ENCODE results near the gene ZNF467.

The ZNF467 gene

DNA sequence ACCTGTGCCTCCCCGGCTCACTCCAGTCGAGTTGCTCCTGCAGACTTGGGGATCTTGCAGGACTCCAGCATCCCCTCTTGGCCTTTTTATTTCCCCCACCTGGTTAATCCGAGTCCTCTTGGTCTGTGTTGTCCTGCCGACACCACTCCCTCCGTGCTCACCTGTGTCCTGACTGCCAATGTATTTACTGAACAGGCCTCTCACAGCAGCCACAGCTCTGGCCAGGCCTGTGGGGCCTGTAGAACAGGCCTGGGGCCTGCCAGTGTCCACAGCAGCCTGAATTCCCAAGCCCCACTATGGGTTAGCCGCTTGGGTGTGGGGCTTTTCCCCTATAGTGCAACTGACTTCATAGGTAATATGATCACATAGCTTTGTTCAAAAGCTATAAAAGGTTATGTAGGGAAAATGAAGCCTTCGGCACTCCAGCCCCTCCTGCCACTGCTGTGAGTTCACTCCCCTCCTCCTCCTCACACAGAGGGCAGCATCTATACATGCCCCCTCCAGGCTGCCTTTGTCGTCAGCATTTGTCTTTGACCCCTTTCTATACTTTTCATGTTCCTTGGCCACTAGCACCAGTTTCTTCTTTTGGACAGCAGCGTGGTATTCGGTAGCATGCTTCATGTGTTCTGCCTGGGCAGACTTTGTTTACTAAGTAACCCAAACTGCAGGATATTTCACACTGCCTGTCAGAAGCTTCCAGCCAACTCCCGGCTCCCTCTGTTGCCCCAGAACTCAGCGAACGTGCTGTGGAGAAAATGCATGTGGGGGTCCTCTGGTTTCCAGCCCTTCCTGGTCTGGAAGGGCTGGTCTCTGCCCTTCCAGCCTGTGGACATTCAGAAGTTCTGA is 46.1 kb downstream of the ZNF467 start:
- no peak for DNase-seq (ENCODE audit: low read depth)

DNA sequence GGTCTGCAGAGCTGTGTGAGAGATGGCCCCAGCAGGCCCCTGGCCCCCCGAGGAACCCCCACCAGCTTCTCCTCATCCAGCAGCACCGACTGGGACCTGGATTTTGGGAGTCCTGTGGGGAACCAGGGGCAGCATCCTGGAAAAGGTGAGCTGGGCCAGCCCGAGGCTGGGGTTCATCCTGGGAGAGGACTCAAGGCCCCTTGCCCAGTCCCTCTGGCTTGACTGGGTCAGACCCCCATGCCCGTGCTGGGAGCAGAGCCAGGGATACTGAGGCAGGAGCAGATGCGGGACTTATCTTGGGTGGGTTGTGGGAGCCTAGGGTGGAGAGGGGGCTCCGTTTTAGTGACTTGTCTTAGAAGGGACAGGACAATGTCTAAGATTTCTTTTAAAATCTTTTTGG is 47.5 kb downstream of the ZNF467 start:
- no peak for DNase-seq (ENCODE audit: low read depth)

DNA sequence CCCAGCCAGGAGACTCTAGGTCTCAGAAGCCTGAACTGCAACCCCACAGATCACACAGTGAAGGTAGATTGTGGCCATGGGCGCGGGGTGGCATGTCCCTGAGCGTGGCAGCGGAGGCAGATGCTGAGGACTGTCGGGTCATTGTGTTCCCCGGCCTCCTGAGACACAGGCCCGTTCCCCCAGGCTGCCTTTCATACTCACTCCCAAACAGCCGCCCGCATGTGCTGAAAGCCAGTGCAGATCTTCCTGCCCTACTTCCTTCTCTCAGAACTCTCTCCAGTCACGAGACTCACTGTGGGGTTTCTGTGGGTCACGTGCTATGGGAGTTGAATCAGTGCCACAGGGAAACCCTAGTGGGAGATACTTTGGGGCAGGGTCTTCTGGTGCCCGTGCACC is 48.0 kb downstream of the ZNF467 start:
- no peak for DNase-seq (ENCODE audit: low read depth)

DNA sequence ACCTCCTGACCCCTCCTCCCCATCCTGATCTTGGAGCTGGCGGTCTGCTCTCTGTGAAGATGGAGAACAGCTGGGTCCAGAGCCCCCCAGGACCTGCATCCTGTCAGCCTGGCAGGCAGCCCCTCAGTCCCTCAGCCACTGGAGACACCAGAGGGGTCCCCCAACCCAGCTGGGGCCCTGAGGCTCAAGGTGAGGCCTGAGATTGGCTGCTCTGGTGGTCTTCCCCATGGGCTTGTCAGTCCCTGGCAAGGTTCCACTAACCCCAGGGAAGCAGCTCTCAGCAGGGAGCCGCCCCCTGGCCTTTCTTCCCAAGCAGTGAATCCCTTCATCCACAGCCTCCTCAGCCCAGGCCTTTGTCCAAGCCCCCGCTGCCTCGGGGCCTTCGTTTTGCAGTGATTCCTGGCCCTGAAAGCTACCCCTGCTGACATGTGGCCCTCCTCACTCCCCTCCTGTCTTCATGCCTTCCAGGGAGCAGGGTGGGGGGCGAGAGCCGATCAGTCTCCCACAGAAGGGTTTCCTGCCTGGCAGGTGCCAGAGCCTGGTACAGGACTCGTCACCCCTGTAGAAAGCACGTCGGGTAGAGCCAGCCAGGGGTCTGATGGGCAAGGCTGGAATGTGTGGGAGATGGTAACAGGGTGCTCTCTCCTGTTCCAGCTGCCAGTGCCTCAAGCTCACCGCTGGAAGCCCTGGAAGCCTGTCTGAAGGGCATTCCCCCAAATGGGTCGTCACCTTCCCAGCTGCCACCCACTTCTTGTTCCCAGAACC is 48.5 kb downstream of the ZNF467 start:
- no peak for DNase-seq (ENCODE audit: low read depth)

DNA sequence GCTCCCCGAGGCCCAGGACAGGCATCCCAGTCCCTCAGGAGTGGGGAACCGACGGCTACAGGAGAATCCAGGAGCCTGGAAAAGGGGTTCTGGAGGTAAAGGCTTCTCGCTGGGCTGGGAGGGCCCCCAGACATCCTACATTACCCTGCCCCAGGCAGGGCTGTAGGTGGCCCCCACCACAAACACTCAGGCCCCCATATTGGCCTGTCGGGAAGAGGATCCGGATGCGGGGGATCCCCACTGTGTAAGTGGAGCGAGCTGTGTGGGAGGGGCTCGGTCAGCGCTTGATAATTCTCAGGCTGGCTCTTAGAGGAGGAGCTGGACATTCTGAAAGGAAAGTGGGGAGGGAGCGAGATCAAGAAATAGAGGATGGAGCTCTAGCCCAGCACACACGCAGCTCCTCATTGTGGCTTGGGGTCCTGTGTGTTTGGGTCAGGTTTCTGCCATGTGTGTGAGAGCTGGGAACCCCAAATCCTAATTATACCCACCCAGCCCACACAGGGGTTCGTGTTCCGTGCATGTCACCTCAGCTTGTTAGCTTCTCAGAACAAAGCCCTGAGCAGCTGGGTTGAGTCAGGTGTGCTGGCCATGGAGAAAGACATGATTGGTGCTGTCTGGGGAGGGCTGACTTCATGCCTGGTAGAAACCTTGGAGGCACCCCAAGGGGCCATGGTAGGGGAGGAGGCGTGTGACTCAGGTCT is 49.4 kb downstream of the ZNF467 start:
- no peak for DNase-seq (ENCODE audit: low read depth)

DNA sequence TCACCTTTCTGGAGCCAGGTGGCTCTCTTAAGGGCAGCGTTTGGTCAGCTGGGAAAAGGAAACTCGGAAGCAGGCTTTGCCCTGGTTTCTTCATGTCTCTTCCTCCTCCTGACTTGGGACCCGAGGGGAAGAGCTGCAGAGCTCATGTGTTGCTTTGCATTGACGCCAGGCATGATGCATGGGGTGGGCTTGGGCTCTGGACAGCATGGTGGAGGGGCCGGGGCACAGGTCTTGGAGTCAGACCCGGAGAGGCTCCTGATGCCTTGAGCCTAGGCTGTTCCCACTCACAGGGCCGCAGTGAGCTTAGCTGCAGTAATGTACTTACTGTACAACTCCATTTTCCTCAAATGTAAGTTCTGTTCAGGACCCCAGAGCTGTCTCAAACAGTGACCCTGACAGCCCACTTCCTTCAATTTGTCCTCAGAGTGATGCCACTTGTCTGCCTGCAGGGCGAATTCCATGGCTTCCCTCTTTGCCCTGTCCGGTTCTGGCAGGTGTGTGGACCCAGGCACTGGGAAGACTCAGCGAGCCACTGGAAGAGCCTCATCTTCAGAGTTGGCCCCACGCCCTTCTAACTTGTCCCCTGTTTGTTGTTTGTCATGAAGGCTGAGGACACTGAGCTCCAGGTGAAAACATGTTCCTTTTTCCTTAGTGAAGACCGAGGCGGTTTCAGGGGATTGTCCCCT is 50.2 kb downstream of the ZNF467 start:
- no peak for DNase-seq (ENCODE audit: low read depth)

DNA sequence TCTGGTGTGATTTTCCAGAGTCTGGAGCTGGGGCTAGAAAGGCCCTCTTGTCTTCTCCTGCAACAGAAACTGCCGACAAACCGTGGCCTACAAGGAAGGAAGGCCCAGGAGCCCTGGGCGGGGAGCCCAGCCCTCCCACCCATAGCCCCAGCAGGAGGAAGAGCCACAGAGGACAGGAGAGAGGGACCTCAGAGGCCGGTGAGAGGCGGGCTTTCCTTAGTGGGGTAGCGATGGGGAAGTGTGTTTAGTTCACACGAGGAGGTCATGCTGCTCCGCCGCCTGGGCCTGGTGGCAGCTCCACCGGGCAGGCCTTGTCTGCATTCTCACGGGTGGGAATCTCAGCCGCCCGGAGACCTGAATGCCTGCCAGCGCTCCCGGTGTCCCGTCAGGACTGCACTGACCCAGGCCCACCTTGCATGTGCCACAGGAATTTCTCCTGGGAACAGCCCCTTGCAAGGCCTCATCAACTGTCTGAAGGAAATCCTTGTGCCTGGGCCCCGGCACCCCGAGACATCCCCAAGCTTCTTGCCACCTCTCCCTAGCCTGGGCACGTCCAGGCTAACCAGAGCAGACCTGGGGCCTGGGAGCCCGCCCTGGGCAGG is 50.9 kb downstream of the ZNF467 start:
- DNase-seq (ENCODE audit: low read depth), result no peak

DNA sequence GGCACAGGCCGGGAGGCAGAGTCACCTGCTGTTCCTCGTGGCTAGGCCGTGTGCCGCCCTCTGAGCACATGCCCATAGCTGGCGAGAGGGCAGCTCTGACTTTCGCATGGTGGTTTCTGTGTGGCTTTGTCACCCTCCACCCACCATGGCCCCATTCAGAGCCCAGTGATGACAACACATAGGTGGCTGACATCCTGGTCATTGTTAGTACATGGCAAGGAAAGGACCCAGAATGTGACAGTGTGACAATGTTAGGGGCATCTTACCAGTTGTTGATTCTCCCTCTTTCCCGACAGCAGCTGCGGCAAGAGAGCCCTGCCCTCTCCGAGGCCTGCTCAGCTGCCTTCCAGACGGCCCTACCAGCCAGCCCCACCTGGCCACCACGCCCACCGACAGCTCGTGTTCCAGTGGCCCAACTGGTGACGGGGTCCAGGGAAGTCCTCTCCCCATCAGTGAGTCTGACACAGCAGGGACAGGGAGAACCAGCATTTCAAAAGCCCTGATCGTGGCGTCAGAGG is 52.2 kb downstream of the ZNF467 start:
- no peak for DNase-seq (ENCODE audit: low read depth)

DNA sequence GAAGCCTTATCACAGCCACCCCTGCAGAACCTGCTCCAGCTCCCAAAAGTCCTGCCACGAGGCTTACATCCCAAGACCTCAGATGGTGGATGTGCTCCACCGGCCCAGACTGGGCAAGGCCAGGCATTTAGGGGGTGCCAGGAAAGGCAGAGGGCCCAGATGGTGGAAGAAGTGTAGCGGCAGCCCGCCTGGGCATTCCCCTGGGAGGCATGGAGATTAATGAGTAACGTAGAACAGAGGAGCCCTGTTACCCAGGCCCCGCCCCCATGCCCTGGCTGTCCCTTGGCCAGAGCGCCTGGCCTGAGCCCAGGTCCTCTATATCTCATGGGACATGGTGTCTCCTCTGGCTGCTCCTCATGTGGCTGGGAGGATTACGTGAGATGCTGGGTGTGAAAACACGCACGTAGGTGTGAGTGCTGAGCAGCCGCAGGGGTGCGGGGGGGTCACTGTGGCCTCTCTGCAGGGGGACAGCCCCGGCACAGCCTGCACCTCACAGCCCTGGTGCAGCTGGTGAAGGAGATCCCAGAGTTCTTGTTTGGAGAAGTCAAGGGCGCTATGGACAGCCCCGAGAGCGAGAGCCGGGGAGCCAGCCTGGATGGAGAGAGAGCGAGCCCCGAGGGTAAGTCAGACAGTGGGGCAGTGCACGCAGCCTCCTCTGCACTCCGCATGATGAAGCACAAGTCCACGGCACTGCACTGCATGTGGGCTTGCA is 52.9 kb downstream of the ZNF467 start:
- no peak for DNase-seq (ENCODE audit: low read depth)

DNA sequence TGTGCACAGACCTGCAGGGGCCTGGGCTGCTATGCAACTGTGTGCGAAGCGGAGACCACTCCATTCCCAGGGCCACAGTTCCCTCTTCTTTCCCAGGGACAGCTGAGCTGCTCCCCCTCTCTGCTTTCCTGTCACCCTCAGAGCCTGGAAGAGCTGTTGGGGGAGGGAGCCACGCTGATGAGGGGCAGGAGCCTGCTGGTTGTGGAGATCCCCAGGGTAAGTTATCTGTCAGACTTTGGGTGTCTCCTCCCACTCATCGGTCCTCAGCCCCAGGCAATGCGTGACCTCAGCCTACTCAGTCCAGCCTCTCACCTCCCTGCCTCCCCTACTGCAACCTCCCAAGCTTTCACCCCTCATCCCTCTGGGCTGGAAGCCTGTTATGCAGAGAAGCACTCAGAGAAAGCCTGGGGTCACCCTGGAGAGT is 53.5 kb downstream of the ZNF467 start:
- DNase-seq (ENCODE audit: low read depth), result no peak

DNA sequence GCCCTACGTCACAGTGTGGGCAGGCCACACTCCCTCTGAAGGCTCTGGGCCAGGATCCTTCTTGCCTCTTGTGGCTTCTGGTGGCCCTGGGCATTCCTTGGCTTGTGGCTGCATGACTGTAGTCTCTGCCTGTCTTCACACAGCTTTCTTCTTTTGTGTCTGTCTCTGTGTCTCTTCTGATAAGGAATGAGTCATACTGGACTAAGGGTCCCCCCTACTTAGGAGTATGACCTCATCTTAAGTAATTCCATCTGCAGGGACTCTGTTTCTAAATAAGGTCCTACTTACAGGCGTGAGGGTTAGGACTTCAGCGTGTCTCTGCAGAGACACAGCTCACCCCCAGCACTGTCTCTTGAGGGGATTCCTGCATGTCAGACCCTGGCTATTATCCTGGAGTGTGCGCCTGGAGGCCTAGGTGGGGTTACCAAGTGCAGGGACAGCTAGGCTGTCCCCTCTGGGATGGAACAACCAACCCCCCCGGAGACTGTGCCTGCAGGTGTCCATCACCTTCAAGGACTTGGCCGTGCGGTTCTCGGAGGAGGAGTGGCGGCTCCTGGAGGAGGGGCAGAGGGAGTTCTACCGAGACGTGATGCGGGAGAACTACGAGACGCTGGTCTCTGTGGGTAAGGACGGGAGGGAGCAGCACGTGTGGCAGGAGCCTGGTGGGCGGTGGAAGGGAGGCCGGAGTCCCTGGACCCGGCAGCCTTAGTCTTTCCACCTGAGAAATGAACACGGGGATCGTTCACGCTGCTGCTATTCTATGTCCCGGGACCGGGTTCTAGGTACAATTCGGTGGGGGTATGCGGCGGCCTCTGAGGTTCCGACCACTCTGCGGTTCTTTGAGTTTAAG is 54.1 kb downstream of the ZNF467 start:
- no peak for DNase-seq (ENCODE audit: low read depth)

DNA sequence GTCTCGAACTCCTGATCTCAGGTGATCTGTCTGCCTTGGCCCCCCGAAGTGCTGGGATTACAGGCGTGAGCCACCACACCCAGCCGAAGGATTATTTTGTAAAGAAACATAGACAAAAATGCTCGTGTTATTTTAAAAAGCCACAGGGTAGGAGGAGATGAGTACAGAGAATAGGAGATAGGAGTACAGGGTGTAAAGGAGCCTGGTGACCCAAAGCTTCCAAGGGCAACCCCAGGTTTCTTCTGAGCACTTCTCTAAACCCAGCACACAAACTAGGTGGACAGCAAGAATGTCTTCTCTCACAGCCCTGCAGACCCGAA is 54.7 kb downstream of the ZNF467 start:
- no peak for DNase-seq (ENCODE audit: low read depth)

DNA sequence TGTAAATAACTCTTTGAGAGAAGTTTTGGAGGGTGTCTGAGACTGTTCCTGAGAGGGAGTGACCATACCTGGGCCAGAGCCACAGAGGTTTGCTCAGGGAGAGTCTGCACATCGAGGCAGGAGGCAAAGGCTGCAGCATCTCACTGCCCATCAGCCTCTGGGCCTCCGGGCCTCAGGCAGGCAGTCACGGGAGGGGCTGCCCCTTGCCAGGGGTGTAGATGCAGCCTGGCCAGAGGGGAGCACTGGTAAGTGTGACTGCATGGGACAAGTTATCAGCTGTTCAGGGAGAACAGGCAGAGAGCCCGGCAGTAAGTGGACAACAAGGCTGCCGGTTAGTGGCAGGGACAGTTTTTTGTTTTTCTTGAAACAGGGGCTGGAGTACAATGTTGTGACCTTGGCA is 55.9 kb downstream of the ZNF467 start:
- DNase-seq (ENCODE audit: low read depth), result no peak

DNA sequence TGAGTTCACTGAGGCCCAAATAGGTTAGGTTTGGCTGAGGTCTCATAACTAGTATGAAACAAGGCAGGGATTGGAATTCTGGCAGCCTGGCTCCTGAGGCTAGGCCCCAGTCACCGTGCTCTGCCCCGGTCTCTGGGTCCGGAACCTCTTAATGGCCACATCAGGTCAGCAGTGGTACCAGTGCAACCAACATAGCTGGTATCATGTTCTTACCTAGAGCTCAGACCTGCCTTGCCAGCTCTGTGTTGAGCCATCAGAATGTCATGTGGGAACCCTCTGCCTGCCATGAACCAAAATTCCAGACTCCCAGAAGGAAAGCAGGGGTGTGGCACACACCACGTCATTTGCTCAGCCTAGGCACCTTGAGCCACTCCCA is 56.5 kb downstream of the ZNF467 start:
- DNase-seq (ENCODE audit: low read depth), result no peak

DNA sequence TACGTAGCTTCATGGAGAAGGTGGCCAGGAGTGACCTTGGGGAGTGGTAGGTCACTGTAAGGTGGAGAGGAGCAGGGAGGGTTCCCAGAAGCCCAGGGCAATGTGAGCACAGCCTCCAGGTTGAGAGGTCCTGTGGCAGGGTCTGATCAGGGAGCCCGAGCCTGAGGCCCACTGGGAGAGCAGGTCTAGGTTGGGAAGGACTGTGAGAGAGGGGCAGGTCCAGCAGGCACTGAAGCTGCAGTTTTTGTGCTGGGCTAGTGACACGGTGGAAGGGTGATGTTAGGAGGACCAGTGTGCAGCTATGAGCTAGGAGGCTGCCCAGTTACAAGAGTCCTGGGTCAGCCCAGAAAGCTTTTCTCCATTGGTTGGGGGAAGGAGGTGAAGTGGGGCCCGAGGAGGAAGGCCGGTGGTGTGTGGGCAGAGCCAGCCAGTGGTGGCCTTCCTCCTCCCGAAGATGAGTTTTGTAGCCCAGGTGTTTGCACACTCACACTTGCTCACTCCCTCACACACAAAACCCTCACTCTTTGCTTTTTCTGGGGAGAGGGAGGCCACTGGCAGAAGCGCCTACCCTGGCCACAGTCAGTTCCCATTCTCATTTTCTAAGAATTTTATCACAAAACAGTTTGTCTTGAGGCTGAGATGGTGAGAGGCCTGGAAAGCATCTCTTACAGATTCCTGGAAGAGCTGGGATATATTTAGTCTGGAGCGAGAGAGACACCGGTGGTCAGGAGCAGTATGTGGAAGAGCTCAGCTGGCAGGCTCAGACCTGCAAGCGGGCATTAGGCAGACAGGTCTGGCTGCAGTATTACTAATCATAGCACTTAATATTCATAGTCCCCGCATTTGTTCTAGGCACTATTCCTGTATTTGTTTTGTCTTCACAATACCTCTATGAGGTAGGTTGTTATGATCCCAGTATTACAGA is 57.1 kb downstream of the ZNF467 start:
- no peak for DNase-seq (ENCODE audit: low read depth)

DNA sequence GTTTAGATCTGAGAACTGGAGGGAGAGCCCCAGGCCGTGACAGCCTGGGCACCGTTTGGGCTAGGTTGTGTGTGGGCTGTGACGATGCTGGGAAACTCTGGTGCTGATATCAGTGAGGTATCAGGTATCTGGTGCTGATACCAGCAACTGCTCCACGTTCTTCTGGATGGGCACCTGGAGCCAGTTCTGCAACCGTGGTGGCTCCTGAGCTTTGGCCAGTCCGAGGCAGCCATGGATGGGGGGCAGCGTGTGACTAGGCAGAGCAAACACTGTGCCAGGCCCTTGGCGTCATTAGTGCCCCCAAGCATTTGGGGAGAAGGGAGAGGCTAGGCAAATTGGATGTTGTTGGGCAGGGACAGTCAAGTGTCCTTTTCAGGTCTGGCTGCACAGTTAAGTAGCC is 57.9 kb downstream of the ZNF467 start:
- DNase-seq (ENCODE audit: low read depth), result no peak

DNA sequence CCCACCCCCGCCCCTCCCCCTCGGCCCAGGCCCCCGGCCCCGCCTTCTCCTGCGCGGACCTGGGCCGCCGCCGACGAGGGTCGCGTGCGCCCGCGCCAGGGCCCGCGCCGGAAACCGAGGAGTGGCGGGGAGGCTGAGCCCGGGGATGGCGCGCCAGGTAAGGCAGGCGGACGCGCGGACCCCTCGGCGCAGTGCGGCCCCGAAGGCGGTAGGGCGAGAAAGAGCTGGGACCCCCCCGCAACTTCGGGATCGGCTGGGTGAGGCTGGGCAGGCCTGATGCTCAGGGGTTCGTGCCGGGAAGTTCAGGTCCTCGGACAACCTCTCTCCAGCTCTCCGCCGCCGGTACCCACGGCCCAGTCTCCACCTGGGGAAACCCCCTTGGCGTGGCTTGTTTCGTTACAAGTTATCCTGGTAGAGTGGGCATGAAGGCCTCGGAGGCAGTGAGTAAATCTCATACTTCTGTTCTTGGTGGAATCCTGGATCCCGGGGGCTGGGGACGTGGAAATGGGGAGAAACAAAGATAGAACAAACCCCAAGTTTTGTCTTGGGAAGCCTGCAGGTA is 58.4 kb downstream of the ZNF467 start:
- peak; percentile 9 for DNase-seq (ENCODE audit: low read depth)

Measured in stimulated activated CD8-positive, alpha-beta memory T cell treated with anti-CD3 and anti-CD28 coated beads, Interleukin-15, amount 100 ng/mL, for 1 hour (primary cell).